Ovary (tissue), 3 donors: ENCODE results near the gene PLK4.
"Not testable (repeated sequence)": the region's sequence is repeated elsewhere in the genome, so short reads cannot be mapped to it uniquely, and the experiment has no call there.

Source experiments
- EP300 ChIP-seq: sonication (generic); formaldehyde crosslinking; IDR thresholded peaks from one replicate; pipeline ENCODE4 v1.6.1; 2017; ENCODE audit warnings: antibody characterized with exemption
- POLR2A ChIP-seq: fragments of 450-650 bp; IDR thresholded peaks from one replicate; pipeline ENCODE4 v1.6.1; 2017; ENCODE audit warnings: antibody characterized with exemption, mild to moderate bottlenecking, moderate library complexity
- TF ChIP-seq, protein P1 (sequence below), 3 donors: fragments of 450-650 bp in 2 of 3; fragments of 200-600 bp in 1 of 3; IDR thresholded peaks; one replicate each; pipeline versions ENCODE4 v1.5.1 to v1.8.0; 2016 to 2022; ENCODE audit warnings: antibody characterized with exemption in 3 of 3, mild to moderate bottlenecking in 1 of 3
- donor health status: DM: no; HTN: no; CAD: no.

DNA sequence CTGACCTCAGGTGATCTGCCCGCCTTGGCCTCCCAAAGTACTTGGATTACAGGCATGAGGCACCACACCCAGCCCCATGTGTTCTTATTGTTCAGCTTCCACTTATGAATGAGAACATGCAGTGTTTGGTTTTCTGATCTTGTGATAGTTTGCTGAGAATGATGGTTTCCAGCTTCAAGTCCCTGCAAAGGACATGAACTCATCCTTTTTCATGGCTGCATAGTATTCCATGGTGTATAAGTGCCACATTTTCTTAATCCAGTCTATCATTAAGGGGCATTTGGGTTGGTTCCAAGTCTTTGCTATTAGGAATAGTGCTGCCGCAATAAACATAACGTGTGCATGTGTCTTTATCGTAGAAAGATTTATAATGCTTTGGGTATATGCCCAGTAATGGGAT lies 19.0 kb downstream of the PLK4 start:
- TF ChIP-seq, protein P1, sequence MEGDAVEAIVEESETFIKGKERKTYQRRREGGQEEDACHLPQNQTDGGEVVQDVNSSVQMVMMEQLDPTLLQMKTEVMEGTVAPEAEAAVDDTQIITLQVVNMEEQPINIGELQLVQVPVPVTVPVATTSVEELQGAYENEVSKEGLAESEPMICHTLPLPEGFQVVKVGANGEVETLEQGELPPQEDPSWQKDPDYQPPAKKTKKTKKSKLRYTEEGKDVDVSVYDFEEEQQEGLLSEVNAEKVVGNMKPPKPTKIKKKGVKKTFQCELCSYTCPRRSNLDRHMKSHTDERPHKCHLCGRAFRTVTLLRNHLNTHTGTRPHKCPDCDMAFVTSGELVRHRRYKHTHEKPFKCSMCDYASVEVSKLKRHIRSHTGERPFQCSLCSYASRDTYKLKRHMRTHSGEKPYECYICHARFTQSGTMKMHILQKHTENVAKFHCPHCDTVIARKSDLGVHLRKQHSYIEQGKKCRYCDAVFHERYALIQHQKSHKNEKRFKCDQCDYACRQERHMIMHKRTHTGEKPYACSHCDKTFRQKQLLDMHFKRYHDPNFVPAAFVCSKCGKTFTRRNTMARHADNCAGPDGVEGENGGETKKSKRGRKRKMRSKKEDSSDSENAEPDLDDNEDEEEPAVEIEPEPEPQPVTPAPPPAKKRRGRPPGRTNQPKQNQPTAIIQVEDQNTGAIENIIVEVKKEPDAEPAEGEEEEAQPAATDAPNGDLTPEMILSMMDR (IDR thresholded peaks at IDR 0.05) = not testable (repeated sequence)
- not testable (repeated sequence) for TF ChIP-seq POLR2A, EP300
